H4 (cell line): ENCODE measurements around the gene PLEKHA6. TPM values are rescaled to one million over a fixed set of nuclear protein-coding genes. Genes with fewer than 3 reads are reported as not detected.
"Not testable (repeated sequence)": the region's sequence is repeated elsewhere in the genome, so short reads cannot be mapped to it uniquely, and the experiment has no call there.

Experiments used
- DNase-seq: peaks from one replicate; pipeline ENCODE4 v3.0.0-alpha.2; 2015; ENCODE audit warnings: low spot score
- total RNA-seq: library from RNA; depleted of rRNA; stranded (reverse); fragments of >200 nt; shearing (Covaris generic); gene quantifications from 2 replicates; pipeline ENCODE4 v1.2.3, GENCODE V29; 2014

PLEKHA6 gene
- total RNA-seq, 1 experiment from 2014 or later, result 1.2 TPM

DNA sequence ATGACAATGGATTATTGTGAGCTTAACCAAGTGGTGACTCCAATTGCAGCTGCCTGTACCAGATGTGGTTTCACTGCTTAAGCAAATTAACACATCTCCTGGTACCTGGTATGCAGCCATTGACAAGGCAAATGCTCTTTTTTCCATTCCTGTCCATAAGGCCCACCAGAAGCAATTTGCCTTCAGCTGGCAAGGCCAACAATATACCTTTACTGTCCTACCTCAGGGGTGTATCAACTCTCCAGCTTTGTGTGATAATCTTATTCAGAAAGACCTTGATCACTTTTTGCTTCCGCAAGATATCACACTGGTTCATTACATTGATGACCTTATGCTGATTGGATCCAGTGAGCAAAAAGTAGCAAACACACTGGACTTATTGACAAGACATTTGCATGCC, 122.2 kb downstream of the PLEKHA6 start:
- not testable (repeated sequence) for DNase-seq

DNA sequence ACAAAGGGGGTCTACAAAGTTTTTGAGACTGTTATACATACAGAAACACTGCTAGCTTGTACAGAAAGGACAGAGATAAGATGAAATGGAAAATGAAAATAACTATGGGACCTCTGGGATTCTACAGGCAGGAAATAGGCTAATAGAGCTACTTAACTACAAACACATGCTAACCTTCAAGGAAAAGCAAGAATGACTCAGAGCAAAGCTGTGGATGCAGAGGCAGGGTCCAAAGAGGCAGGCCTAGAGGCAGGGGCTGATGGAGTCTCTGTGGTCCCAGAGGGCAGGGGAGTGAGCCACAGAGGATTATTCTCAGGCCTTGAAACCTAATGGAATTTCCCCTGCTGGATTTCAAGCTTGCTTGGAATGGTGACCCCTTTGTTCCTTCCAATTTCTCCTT, 127.2 kb downstream of the PLEKHA6 start:
- no peak for DNase-seq

DNA sequence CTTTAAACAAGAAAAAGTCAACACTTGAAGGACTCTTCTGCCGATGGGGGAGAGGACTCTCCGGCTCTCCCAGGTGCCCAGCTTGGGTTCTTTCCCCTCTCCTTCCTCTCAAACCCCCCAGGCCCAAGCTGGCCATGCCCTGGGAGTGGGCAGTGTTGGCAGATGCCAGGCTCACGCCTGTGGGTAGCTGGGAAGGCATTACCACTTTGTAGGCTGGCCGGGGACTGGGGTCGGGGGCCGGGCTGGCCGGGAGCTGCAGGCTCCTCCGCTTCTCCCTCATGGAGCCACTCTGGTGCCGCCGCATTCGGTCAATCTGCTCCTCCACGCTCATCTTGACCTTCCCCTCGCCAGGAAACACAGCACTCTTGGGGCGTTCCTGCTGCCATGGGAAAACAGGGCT, 129.5 kb downstream of the PLEKHA6 start:
- no peak for DNase-seq

DNA sequence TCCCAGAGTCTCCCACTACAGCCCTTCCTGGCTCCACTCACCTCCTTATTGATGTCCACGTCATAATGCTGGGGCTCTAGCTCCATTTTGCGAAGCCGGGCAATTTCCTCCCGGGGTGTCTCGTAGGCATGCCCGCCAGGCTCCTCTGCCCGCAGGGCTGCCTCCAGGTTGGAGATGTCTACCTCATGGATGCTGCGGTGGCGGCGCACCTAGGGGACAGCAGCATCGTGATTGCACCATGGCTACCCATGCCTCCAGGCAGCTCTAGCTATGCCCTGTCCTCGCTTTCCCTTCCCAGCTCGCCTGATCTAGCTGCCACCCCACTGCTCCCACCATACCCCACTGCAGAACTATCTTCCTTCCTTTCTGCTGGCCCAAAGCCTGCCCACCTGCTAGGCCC, 130.8 kb downstream of the PLEKHA6 start:
- DNase-seq, result no peak

DNA sequence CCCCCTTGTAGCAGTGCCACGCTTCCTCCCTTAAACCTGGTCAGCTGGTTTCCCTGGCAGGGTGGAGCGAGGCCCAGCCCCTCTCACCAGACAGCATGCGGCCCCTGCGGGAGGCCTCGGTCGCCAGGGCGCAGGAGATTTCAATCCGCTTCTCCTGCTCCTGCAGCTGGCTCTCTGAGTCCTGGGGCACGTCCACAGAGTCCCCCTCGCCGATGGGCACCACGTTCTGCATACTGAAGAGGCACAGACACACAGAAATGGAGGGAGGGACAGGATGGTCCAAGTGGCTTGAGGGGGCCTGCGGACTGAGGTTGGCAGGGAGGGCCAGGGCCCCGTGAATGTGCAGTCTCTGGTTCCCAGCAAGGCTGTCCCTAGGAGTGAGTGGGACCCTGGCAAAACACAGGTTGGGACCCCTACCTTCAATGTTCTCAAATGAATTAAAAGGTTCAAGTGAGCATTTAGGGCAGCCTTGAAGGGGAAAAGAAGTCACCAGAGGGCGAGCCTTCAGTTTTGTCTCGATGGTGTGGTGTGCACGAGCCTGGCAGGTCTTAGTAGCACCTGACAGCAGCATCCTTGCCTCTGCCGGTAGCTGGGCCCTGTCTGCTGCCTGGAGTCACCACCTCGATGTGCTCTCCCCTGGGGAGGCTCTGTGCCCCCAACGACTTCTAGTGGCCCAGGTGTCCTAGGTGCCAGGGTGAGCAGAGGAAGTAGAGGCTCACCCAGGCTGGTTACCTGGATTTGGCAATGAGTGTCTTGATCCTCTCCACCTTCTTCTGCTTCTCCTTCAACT, 131.5 kb downstream of the PLEKHA6 start:
- DNase-seq, result no peak

DNA sequence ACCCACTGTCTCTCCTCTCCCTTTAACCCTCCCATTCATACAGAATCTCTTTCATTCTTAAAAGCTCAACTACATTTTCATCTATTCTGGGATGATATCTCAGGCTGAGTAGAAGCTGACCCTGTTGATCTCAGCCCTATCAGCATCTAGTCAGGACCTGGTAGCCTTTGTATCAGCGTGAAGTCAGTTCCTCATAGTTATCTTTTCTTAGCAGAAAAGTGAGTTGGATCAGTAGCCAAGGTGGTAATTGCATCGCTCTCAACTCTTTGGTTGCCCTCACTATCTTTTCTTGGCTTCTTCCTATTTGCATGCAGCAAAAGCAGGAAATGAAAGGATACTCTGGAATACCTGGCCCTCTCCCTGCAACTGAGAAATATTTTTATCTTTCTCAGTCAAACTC, 132.4 kb downstream of the PLEKHA6 start:
- DNase-seq, result no peak

DNA sequence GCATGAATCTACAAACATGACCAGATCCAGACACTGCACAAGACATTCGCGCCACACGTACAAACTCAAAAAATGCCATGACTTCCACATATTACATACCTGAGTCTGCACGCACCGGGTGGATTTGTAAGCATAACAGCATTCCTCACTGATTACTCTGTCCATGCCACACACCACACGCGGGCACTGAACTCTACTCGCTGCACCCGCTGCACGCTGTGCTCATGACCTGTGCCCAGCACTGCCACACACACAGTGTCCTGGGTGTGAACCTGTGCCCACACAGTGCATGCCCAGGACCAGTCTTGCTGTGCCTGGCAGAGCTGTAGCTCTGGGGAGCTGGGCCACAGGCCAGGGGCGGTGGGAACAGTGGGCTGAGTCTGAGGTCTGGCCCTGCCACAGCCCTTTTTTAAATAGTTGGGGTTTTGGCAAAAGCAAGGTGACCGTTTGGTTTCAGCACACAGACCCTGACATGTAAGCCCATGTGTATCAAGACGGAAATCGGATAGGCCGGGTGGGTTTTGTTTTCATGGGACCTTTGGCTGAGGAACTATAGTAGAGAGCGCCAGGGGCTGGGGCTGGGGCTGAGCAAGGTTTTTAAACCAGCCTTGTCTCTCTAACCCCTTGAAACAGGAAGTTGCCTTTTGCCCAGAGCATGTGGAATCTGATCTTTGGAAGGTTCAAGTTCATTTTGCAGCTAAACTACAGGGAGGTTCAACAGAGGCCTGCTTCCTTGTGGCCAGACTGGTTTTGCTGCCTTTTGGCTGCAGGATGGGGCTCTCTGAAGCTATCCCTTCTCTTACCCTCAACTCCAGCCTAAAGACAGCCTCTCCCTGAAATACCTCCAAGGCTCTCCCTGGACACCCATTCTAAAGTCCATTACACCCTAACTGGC, 133.6 kb downstream of the PLEKHA6 start:
- peak; percentile 77 for DNase-seq

DNA sequence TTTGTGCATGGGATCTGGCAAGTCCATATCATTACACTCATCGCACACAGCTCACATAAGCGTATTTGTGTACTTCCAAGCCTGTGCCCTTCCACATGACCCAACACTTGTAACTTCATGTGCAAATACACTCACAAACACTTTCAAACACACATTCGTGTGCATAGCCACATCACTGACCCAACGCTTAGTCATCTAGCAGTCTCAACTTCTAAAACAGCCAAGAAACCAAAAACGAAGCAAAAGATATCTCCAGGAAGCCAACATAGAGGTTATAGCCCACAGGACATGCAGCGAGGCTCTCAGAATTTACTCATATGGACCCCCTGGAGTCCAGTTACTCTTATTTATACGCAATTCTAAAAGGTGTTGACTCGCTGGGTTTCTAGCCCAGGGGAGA, 135.1 kb downstream of the PLEKHA6 start:
- DNase-seq, result no peak

DNA sequence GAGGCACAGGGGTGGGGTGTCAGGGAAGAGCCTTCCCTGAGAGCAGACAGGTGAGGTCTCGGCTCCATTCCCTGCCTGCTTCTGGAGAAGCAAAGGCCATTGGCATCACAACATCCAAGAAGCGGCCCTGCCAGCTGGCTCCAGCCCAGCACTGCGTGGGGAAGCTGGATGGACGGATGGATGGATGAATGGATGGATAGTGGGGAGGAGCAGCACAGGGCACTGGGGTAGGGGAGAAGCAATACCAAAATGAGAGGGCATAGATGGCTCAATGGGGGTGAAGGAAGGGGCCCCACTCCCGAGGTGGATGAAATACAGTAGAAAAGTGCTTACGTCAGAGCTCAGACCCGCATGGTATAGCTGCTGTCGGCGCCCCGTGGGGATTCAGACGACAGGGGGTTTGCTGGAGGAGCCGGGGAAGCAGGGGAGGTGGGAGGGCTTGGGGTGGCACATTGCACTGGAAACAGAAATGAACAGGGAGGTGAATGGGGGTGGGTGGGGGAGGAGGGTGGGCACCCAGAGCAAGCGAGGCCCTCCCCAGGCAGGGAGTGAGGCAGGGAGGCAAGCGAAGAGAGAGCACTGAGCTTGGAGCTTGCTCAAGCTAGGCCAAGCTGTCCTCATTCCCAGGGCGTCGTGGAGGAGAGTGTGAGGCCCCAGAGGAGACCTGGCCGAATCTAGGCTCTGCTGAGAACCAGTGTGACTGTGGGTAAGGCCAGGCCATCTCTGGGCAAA, 136.4 kb downstream of the PLEKHA6 start:
- no peak for DNase-seq

DNA sequence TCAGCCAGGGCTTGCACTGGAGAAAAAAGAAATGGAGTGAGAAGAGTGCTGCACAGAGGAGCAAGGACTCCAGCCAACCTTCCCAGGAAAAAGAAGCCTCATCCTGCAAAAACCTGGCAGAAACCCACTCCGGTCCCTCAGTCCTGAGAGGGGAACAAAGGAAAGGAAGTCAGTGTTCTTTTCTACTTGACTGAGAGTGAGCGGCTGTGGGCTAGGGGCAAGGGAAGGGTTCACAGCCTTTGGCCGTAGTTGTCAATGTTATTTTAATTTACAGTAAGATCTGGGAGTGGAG, 137.0 kb downstream of the PLEKHA6 start:
- no peak for DNase-seq

DNA sequence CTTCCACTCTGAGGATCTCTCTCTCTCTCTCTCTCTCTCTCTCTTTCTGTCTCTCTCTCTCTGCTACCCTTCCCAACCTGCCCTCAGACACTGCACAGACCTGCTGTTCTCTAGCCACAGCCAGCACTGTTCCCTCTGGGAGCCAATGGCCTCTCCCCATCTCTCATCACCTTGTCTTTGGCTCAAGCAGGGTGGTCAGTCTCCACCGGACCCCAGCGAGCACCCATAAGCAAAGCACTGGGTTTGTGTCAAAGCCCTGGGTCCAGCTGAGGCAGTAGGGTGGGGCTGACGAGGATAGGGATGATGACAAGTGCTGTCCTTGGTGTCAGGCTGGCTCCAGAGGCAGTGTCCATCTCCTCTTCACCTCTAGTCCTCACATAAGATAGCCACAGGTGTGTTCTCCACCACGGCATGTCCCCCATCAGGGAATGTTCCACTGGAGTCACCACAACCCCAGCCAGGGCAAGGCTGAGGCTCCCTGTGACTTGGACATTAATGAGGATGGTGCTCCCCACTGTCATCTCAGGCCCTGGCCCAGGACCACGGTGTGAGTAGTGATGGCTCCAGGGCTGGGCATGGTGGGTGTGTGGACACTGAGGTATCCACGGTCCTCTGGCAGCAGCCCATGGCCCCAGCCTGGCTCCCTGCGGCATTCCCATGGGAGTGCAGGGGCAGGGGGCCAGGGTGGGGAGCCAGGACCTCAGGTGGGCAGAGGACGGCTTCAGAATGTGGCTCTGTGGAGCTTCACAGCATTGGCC, 137.5 kb downstream of the PLEKHA6 start:
- DNase-seq, result no peak

DNA sequence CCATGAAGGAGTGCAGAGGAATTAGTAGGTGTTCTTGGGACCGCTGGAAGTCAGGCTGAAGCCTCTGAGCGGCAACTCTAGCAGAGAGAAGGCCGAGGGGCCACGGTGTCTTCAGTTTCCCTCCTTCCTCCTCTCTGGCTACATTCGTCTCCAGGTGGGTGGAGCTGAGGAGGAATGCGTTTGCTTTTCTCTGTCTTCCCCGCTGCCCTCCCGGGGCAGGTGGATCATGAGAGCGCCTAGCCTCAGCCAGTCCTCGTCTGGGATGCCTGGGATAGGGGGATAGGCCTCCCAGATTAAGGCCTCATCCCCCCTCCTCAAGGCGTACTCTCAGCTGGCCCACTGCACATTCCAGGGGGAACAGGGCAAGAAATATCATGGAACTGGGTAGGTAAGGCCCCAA, 138.5 kb downstream of the PLEKHA6 start:
- no peak for DNase-seq

DNA sequence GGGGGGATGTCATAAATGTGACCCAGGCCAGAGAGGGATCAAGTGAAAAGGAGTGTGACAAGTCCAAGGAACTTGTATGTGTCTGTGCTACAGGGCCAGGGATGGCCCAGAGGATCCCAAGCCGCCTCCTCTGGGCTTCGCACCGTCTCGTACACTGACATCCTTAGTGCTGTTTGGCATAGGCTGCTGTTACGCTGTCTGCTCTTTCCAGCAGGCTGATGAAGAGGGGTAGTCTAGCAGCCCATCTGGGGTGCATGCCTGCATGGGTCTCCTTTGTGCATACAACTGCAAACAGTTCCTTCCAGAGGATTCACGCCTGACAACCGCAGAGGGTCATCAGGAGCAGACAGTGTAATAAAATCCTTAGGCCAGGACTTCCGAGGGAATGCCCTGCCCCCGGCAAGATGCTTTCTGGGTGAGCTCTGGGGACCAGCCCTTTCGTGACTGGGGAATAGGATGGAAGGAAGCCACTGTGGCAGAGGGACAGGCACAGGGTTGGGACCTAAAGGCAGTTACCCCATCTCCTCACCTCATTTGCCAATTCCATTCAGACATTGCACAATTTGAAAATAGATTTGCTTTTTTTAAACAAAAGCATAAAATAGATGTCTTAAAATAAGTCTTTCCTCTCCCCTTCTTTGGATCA, 139.6 kb downstream of the PLEKHA6 start:
- no peak for DNase-seq

DNA sequence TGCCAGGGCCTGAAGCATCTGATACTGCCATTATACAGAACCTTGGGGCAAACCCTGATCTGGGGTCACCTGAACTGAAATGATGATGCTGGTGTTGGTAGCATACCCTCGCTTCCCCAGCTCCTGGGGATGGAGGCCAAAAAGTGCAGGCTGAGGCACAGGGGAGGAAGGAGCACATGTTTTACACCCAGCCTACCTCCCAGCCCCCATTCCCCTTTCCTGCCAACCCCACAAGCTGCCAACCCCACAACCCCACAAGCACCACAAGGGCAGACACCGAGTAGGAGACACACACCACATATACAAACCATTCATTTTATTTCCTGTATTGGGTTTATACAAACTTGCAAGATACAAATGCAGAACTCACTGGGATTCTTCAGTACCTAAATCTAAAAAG, 141.2 kb downstream of the PLEKHA6 start:
- no peak for DNase-seq

DNA sequence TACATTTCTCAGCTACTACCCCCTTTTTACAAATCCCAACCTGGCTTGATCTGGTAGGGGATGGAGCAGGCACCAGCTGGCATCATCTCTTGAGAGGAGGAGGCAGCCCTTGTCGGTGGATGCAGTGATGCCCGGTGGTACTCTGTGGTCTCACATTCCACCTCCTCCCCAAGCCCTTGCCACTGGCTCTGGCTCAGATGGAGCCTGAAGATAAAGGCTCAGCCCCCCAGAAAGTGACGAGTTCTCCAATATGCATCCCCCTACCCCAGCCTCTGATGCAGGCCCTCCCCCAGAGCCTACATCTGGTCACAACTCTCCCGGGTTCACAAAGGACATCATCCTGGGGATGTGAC, 142.1 kb downstream of the PLEKHA6 start:
- DNase-seq, result no peak

DNA sequence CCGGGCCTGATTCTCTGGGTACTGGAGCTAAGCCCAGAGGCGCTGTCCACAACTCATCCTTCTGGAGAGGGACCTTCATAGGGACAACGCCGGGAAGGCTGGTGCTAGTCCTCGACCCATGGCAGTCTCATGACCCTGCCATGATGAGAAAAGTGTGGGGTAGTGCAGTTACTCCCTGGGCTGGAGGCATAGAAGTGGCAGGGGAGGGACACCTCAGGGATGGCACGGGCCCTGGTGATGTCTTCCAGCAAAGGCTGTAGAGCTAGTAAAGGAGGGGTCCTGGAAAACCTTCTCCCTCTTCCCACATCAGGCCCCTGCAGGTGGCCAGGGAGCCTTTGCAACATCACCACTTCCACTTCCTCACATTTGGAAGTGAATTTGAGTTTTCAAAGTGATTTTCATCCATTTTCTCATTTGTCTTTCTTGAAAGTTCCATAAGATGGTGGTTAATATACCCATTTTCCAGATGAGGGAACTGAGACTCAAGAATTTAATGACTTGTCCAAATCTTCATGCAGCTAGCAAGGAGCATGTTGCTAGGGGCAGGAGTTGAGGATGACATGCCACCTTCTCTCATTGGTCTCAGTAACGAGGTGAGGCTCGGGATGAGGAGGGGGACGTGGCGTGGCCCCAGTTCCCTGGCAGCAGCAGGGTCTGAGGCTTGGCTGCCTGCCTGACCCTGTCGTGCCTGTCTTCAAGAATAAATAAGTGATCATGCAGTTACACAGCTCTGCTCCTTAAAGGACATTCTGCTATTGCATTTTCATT, 142.7 kb downstream of the PLEKHA6 start:
- no peak for DNase-seq

DNA sequence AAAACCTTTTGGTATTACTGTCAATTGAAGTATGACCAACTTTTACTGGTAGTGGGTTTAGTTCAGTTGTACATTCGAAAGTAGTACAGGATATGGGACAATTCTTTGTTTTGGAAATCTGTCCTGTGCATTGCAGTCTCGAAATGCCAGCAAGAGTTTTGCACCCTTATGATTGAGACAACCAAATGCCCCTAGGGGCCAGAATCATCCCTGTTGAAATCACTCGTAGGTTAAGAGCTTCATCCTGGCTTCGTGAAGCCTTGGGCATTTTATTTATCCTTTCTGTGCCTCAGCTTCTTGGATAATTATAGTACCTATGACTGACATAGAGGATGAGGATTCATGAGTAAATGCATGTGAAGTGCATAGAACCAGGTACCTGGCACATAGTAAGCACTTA, 143.5 kb downstream of the PLEKHA6 start:
- no peak for DNase-seq

DNA sequence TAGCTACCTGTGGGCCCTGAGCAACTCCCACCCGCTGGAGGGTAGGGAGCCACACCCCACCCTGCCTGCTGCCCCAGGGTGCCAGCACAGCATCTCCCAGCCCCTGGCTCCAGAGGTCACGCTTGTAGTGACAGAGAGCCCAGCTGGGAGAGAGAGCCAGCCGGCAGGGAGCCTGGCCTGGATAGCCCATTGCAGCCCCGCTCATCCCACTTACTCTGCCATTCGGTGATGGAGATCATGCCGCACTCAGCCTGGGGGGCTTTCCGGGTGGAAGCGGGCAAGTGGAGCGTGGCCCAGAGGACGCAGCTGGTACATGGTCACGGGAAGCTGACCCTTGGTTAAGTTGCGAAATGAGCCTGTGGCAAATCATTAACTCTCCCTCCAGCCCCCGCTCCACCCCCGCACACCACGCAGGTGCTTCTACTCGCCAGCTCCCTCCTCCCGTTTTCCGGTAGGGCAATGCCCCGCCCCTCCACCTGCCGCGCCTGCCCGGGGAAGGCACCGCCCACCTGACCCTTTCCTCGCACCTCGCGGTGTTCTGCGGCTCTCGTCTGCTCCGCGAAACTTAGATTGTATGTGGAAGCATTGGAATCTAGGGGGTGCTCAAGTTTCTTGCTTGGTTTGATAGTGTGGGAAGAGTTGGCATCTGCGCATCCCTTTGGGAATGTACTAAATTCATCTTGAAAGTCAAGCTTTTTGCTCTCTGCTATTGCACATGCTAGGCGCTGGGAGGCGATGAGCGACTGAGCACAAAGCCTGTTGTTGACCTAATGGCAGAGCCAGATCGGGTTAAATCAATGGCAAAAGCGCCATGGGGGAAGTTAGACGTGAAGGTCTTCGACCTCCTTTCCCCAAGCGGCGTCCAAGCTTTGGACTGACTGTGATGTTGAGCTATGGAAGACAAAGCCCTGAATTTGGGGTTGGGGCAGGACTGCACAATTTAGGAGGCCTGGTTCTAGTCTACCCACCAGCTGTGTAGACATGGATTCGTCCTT, 145.8 kb downstream of the PLEKHA6 start, which contains the start of gene GOLT1A:
Gene GOLT1A, minus strand, starts transcription at position 321 of the 995 bp plus-strand sequence. Its CDS starts 82 bp downstream, at position 239.
- DNase-seq, result peak; percentile 50

DNA sequence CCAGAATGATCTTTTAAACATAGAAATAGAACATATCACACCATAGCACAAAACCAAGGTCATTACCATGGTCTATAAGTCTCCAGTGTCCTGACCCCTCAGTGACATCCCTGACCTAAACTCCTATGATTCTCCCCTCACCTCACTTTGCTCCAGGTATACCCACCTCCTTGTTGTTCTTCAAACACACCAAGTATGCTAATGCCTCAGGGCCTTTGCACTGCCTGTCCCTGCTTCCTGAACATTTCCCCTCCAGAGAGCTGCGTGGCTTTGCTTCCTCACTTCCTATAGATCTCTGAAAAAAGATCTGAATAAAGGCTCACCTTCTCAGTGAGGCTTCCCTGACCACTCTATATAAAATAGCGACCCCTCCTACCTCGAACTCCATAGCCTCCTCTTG, 147.0 kb downstream of the PLEKHA6 start:
- DNase-seq, result no peak
